ENCODE data around the gene RCAN3.

RCAN3 gene

DNA sequence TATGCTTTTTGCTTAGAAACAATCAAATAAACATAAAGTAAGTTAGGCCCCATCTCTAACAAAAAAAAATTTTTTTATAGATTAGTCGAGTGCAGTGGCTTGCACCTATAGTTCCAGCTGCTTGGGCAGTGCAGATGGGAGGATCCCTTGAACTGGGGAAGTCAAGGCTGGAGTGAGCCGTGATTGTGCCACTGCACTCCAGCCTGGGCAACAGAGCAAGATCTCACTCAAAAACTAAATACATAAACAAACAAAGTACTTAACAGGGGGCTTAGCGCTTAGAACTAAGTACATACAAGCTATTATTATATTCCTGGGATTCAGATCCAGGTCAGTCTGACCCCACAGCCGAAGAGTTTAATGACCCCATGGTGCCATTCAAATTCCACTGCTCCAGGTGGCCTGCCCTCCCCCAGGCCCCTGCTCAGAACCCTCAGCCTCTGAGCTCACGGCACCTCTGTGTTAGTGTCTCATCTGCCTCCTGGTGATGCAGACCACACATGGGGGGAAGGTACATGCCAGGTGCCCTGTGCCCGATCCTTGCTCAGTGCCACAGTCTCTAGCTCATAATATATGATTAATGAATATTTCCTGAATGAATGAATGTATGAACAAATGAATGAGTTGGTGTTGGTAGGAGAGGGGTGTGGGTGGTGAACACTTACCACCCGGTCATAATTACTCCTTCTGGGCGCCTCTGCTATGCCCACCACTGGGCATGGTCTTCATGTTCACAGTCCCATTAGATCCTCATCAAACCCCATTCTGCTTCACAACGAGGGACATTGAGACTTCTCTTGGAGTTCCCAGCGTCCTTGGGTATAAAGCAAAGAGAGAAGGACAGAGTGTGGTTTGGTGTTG is 67.9 kb downstream of the RCAN3 start:
- no peaks in the 10 kb centered on the region for H3K4me1 ChIP-seq (ENCODE audit: low read depth, poor library complexity, severe bottlenecking)
- no peak overlapping the region for H3K27ac ChIP-seq
- no peaks in the 10 kb centered on the region for H3K27me3 ChIP-seq (ENCODE audit: insufficient read depth, low read depth)
- H4K20me1 ChIP-seq (ENCODE audit: insufficient read depth): no peaks in the 10 kb centered on the region
- H3K9ac ChIP-seq: no peak overlapping the region
- no peaks in the 10 kb centered on the region for H3K36me3 ChIP-seq (ENCODE audit: insufficient read depth)
- H3K79me2 ChIP-seq (ENCODE audit: insufficient read depth, low read depth): no peaks in the 10 kb centered on the region
- no peak overlapping the region for H2AFZ ChIP-seq (ENCODE audit: low read depth)
- TF ChIP-seq, protein P1, sequence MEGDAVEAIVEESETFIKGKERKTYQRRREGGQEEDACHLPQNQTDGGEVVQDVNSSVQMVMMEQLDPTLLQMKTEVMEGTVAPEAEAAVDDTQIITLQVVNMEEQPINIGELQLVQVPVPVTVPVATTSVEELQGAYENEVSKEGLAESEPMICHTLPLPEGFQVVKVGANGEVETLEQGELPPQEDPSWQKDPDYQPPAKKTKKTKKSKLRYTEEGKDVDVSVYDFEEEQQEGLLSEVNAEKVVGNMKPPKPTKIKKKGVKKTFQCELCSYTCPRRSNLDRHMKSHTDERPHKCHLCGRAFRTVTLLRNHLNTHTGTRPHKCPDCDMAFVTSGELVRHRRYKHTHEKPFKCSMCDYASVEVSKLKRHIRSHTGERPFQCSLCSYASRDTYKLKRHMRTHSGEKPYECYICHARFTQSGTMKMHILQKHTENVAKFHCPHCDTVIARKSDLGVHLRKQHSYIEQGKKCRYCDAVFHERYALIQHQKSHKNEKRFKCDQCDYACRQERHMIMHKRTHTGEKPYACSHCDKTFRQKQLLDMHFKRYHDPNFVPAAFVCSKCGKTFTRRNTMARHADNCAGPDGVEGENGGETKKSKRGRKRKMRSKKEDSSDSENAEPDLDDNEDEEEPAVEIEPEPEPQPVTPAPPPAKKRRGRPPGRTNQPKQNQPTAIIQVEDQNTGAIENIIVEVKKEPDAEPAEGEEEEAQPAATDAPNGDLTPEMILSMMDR (conservative IDR thresholded peaks at IDR 0.05; ENCODE audit: low read depth, low read length): no peak
- no peak overlapping the region for H3K4me2 ChIP-seq
- no peak overlapping the region for H3K4me3 ChIP-seq (IDR thresholded peaks at IDR 0.05; ENCODE audit: insufficient read depth, low read depth, low read length)

DNA sequence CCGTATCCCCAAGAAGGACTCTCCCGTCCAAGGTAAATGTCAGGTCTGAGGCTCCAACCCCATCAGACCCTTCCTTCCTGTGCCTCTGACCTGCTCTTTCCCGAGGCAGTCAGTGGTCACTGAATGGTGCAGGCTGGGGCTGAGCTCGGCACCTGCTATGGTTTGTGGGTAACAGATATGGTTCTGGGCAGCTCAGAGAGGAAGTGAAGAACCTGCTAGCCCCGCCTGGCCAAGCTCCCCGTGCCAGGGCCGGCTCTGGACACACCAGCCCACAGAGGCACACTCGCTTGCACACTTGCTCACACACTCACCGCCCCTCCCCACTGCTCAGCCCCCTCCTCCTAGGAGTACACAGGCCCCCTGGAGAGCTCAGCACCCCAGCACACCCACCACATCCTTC is 69.7 kb downstream of the RCAN3 start:
- Histone ChIP-seq H3K27me3 (ENCODE audit: insufficient read depth, low read depth) (no peaks in the 10 kb centered on the region), H4K20me1 (ENCODE audit: insufficient read depth) (no peaks in the 10 kb centered on the region), H3K4me1 (ENCODE audit: low read depth, poor library complexity, severe bottlenecking) (no peaks in the 10 kb centered on the region), H3K9ac (no peak overlapping the region), H3K4me2 (no peak overlapping the region), H3K27ac (no peak overlapping the region), H3K4me3 (IDR thresholded peaks at IDR 0.05; ENCODE audit: insufficient read depth, low read depth, low read length) (no peak overlapping the region), H2AFZ (ENCODE audit: low read depth) (no peak overlapping the region), H3K79me2 (ENCODE audit: insufficient read depth, low read depth) (no peaks in the 10 kb centered on the region), H3K36me3 (ENCODE audit: insufficient read depth) (no peaks in the 10 kb centered on the region)
- TF ChIP-seq, protein P1 (conservative IDR thresholded peaks at IDR 0.05; ENCODE audit: low read depth, low read length): no peak

DNA sequence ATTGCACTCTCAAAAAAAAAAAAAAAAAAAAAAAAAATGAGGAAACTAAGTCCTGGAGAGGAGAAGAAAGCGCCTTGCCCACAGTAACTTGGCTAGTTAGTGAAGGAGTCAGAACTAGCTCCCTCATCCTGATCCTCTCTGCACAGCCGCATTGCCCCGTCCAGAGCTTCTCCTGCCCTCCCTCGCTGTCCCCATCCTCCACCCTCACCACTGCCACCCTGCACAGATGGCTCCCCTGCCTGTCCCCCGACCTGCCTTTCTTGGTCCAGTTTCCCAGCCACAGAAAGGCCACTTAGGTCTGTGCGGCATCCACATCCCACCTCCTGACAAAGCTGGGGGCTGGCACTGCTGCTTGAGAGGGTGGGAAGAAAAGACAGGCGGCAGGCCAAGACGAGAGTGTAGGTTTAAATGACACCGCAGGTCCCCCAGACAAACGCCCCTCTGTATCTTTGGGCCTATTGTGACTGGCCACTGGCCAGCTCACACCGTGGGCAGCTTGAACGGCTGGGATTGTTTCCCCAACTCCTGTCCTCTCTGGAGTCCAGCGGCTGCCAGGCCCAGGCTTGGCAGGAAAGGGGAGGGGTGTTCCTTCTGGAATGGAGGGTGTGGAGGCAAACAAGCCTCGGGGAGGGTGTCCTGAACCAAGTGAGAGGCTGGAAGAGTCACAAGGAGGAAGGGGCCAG is 73.4 kb downstream of the RCAN3 start:
- Histone ChIP-seq H3K4me1 (ENCODE audit: low read depth, poor library complexity, severe bottlenecking) (no peaks in the 10 kb centered on the region), H3K4me3 (IDR thresholded peaks at IDR 0.05; ENCODE audit: insufficient read depth, low read depth, low read length) (no peak overlapping the region), H4K20me1 (ENCODE audit: insufficient read depth) (no peaks in the 10 kb centered on the region), H3K27me3 (ENCODE audit: insufficient read depth, low read depth) (no peaks in the 10 kb centered on the region), H3K9ac (no peak overlapping the region), H3K36me3 (ENCODE audit: insufficient read depth) (no peaks in the 10 kb centered on the region), H3K4me2 (no peak overlapping the region), H3K79me2 (ENCODE audit: insufficient read depth, low read depth) (no peaks in the 10 kb centered on the region), H3K27ac (no peak overlapping the region), H2AFZ (ENCODE audit: low read depth) (no peak overlapping the region)
- TF ChIP-seq, protein P1 (conservative IDR thresholded peaks at IDR 0.05; ENCODE audit: low read depth, low read length): no peak

DNA sequence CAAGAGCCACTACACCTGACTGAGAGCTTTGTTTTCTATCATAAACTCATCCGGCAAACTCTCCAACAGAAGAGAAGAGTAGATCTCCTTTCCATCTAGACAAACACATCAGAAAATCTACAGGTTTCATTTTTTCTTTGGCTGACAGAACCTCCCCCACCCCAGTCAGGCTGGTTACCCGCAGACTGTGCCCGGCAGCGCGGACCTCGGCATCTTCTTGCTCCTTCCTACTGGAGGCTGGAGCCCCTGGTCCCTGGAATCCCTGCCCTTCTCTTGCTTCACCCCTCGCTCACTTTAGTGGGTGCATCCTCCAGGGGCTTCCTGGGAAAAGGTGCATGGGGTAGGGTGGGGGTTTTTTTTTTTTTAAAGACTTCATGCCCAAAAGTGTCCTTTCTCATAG is 76.2 kb downstream of the RCAN3 start:
- Histone ChIP-seq H3K36me3 (ENCODE audit: insufficient read depth) (no peaks in the 10 kb centered on the region), H4K20me1 (ENCODE audit: insufficient read depth) (no peaks in the 10 kb centered on the region), H3K4me1 (ENCODE audit: low read depth, poor library complexity, severe bottlenecking) (peaks cover 4% of the 10 kb centered on the region), H3K4me3 (IDR thresholded peaks at IDR 0.05; ENCODE audit: insufficient read depth, low read depth, low read length) (no peak overlapping the region), H3K27me3 (ENCODE audit: insufficient read depth, low read depth) (no peaks in the 10 kb centered on the region), H3K27ac (no peak overlapping the region), H3K79me2 (ENCODE audit: insufficient read depth, low read depth) (no peaks in the 10 kb centered on the region), H3K4me2 (no peak overlapping the region), H3K9ac (no peak overlapping the region), H2AFZ (ENCODE audit: low read depth) (no peak overlapping the region)
- TF ChIP-seq, protein P1 (conservative IDR thresholded peaks at IDR 0.05; ENCODE audit: low read depth, low read length): no peak

Measured in KMS-11 (cell line).